Trophoblast cell (in vitro differentiated cells and primary cell): Measurements from ENCODE around the gene RPL39L.

Source experiments
- DNase-seq, 2 donors: peaks; one replicate each; pipeline ENCODE4 v3.0.0-alpha.2; 2016
- H2AFZ ChIP-seq: 2 replicates; pipeline ENCODE4 v1.6.1; 2013; ENCODE audit warnings: low read length, moderate library complexity, mild to moderate bottlenecking; ENCODE audit not compliant: insufficient read depth, poor library complexity
- H2AK5ac ChIP-seq: 2 replicates; pipeline ENCODE4 v1.6.1; 2013; ENCODE audit warnings: mild to moderate bottlenecking, low read length
- H2BK120ac ChIP-seq: 2 replicates; pipeline ENCODE4 v1.6.1; 2013; ENCODE audit warnings: low read length, mild to moderate bottlenecking, moderate library complexity; ENCODE audit not compliant: insufficient read depth, poor library complexity
- H2BK12ac ChIP-seq: 2 replicates; pipeline ENCODE4 v1.6.1; 2013; ENCODE audit warnings: mild to moderate bottlenecking, low read length, moderate library complexity
- H2BK5ac ChIP-seq: 2 replicates; pipeline ENCODE4 v1.6.1; 2013; ENCODE audit warnings: low read length, low read depth, moderate library complexity, mild to moderate bottlenecking; ENCODE audit not compliant: poor library complexity
- H3K14ac ChIP-seq: 2 replicates; pipeline ENCODE4 v1.6.1; 2013; ENCODE audit warnings: mild to moderate bottlenecking, low read length
- H3K18ac ChIP-seq: 2 replicates; pipeline ENCODE4 v1.6.1; 2013; ENCODE audit warnings: mild to moderate bottlenecking, low read length
- H3K23ac ChIP-seq: 2 replicates; pipeline ENCODE4 v1.6.1; 2013; ENCODE audit warnings: low read length
- H3K27ac ChIP-seq: 2 replicates; pipeline ENCODE4 v1.5.1; 2013; ENCODE audit warnings: low read depth, mild to moderate bottlenecking, inconsistent platforms, low read length, moderate library complexity
- H3K27me3 ChIP-seq: 2 replicates; pipeline ENCODE4 v1.6.1; 2013; ENCODE audit warnings: inconsistent platforms, mild to moderate bottlenecking, low read length, moderate library complexity; ENCODE audit not compliant: insufficient read depth
- H3K36me3 ChIP-seq, 2 experiments: 1 replicate in 1 of 2; 2 replicates in 1 of 2; pipeline ENCODE4 v1.6.1; 2013; ENCODE audit warnings: low read length in 2 of 2, mild to moderate bottlenecking in 2 of 2, moderate library complexity in 1 of 2; ENCODE audit not compliant: insufficient read depth in 2 of 2, control insufficient read depth in 1 of 2
- H3K4ac ChIP-seq: 2 replicates; pipeline ENCODE4 v1.6.1; 2013; ENCODE audit warnings: low read depth, mild to moderate bottlenecking, low read length, moderate library complexity
- H3K4me1 ChIP-seq, 2 experiments: 1 replicate in 1 of 2; 2 replicates in 1 of 2; pipeline ENCODE4 v1.6.1; 2013; ENCODE audit warnings: low read length in 2 of 2, mild to moderate bottlenecking in 2 of 2, moderate library complexity in 1 of 2; ENCODE audit not compliant: insufficient read depth in 2 of 2, control insufficient read depth in 1 of 2
- H3K4me2 ChIP-seq: 2 replicates; pipeline ENCODE4 v1.6.1; 2013; ENCODE audit warnings: inconsistent platforms, mild to moderate bottlenecking, low read length, moderate library complexity
- H3K4me3 ChIP-seq: 2 replicates; pipeline ENCODE4 v1.5.1; 2013; ENCODE audit warnings: mild to moderate bottlenecking, low read depth, low read length, inconsistent platforms
- H3K79me1 ChIP-seq: one replicate; pipeline ENCODE4 v1.6.1; 2013; ENCODE audit warnings: low read length
- H3K79me2 ChIP-seq: 2 replicates; pipeline ENCODE4 v1.6.1; 2013; ENCODE audit warnings: low read length, mild to moderate bottlenecking; ENCODE audit not compliant: control insufficient read depth, insufficient read depth, poor library complexity
- H3K9ac ChIP-seq: 2 replicates; pipeline ENCODE4 v1.6.1; 2013; ENCODE audit warnings: mild to moderate bottlenecking, low read length
- H3K9me3 ChIP-seq: 2 replicates; pipeline ENCODE4 v1.6.1; 2013; ENCODE audit warnings: low read depth, mild to moderate bottlenecking, control low read depth, inconsistent platforms, low read length; ENCODE audit not compliant: insufficient read depth
- H4K12ac ChIP-seq: 2 replicates; pipeline ENCODE4 v1.6.1; 2013; ENCODE audit warnings: low read depth, mild to moderate bottlenecking, low read length, moderate library complexity
- H4K8ac ChIP-seq: 2 replicates; pipeline ENCODE4 v1.6.1; 2013; ENCODE audit warnings: low read depth, mild to moderate bottlenecking, low read length, moderate library complexity
- H4K91ac ChIP-seq: one replicate; pipeline ENCODE4 v1.6.1; 2013; ENCODE audit warnings: low read depth, mild to moderate bottlenecking, low read length, moderate library complexity
- WGBS: extraction: QIAGEN DNeasy Blood & Tissue Kit; methylation state at CpG from one replicate; pipeline ENCODE4 v1.1.7; 2013; ENCODE audit warnings: missing lambda C conversion rate; ENCODE audit not compliant: insufficient read length, insufficient coverage; ENCODE audit errors: extremely low coverage; 5-methylcytosine and 5-hydroxymethylcytosine counted together

RPL39L gene

GRCh38 chr3:187112934-187113793, 26.1 kb downstream of the RPL39L start:
- no peak overlapping the region for H2AK5ac ChIP-seq
- H3K36me3 ChIP-seq: no peaks in the 10 kb centered on the region
- H3K4me2 ChIP-seq: no peak overlapping the region
- H3K79me1 ChIP-seq: no peaks in the 10 kb centered on the region
- no peak overlapping the region for H2BK5ac ChIP-seq
- no peak overlapping the region for H4K12ac ChIP-seq
- H3K18ac ChIP-seq: no peak overlapping the region
- no peak overlapping the region for H3K14ac ChIP-seq
- no peak overlapping the region for H3K27ac ChIP-seq
- no peak overlapping the region for H3K4ac ChIP-seq
- no peak overlapping the region for H2AFZ ChIP-seq
- DNase-seq: peak in 1 of 2 donors; percentile 64
- no peak overlapping the region for H4K8ac ChIP-seq
- no peak overlapping the region for H3K4me3 ChIP-seq
- no CpG with 5 or more reads among the region's 2 CpGs for WGBS
- H3K27me3 ChIP-seq: no peaks in the 10 kb centered on the region
- H2BK120ac ChIP-seq: no peak overlapping the region
- no peaks in the 10 kb centered on the region for H3K4me1 ChIP-seq
- no peak overlapping the region for H4K91ac ChIP-seq
- H3K9ac ChIP-seq: no peak overlapping the region
- H3K79me2 ChIP-seq: no peaks in the 10 kb centered on the region
- H3K23ac ChIP-seq: no peak overlapping the region
- no peaks in the 10 kb centered on the region for H3K9me3 ChIP-seq
- no peak overlapping the region for H2BK12ac ChIP-seq

GRCh38 chr3:187110156-187110555, 29.1 kb downstream of the RPL39L start:
- H3K4ac ChIP-seq: no peak overlapping the region
- no peak for DNase-seq
- H3K4me3 ChIP-seq: no peak overlapping the region
- H3K27me3 ChIP-seq: no peaks in the 10 kb centered on the region
- no peak overlapping the region for H2AK5ac ChIP-seq
- H2AFZ ChIP-seq: no peak overlapping the region
- H2BK120ac ChIP-seq: no peak overlapping the region
- no peaks in the 10 kb centered on the region for H3K9me3 ChIP-seq
- H3K4me1 ChIP-seq: no peaks in the 10 kb centered on the region
- no peak overlapping the region for H3K18ac ChIP-seq
- H3K27ac ChIP-seq: no peak overlapping the region
- no peak overlapping the region for H3K9ac ChIP-seq
- no peak overlapping the region for H4K91ac ChIP-seq
- WGBS: no CpG with 5 or more reads among the region's 1 CpG
- no peak overlapping the region for H2BK5ac ChIP-seq
- no peaks in the 10 kb centered on the region for H3K79me2 ChIP-seq
- no peak overlapping the region for H3K4me2 ChIP-seq
- H2BK12ac ChIP-seq: no peak overlapping the region
- H3K14ac ChIP-seq: no peak overlapping the region
- no peaks in the 10 kb centered on the region for H3K36me3 ChIP-seq
- no peaks in the 10 kb centered on the region for H3K79me1 ChIP-seq
- H4K8ac ChIP-seq: no peak overlapping the region
- no peak overlapping the region for H4K12ac ChIP-seq
- H3K23ac ChIP-seq: no peak overlapping the region

- Histone ChIP-seq H3K4me2 (no peak overlapping the region), H4K12ac (no peak overlapping the region), H3K4me1 (no peaks in the 10 kb centered on the region), H3K9me3 (no peaks in the 10 kb centered on the region), H3K36me3 (no peaks in the 10 kb centered on the region), H4K8ac (no peak overlapping the region), H3K79me1 (no peaks in the 10 kb centered on the region), H3K27me3 (no peaks in the 10 kb centered on the region), H2AFZ (no peak overlapping the region), H3K4ac (no peak overlapping the region), H2BK12ac (no peak overlapping the region), H3K9ac (no peak overlapping the region), H3K4me3 (no peak overlapping the region), H3K23ac (no peak overlapping the region), H3K18ac (no peak overlapping the region), H3K79me2 (no peaks in the 10 kb centered on the region), H2BK5ac (no peak overlapping the region), H3K14ac (no peak overlapping the region), H3K27ac (no peak overlapping the region), H2AK5ac (no peak overlapping the region), H4K91ac (no peak overlapping the region), H2BK120ac (no peak overlapping the region)
- WGBS: no CpG with 5 or more reads among the region's 3 CpGs
- no peak for DNase-seq
These were observed 31.3 kb downstream of the RPL39L start for GRCh38 chr3:187107989-187108388.

- Histone ChIP-seq H2BK5ac (no peak overlapping the region), H3K9me3 (no peaks in the 10 kb centered on the region), H3K4me1 (peaks cover 0 to 4% of the 10 kb centered on the region in 2 experiments), H3K27me3 (no peaks in the 10 kb centered on the region), H4K12ac (no peak overlapping the region), H3K4me2 (no peak overlapping the region), H2AK5ac (no peak overlapping the region), H4K8ac (no peak overlapping the region), H3K27ac (no peak overlapping the region), H2AFZ (no peak overlapping the region), H2BK12ac (no peak overlapping the region), H3K79me1 (no peaks in the 10 kb centered on the region), H3K4me3 (no peak overlapping the region), H3K79me2 (no peaks in the 10 kb centered on the region), H4K91ac (no peak overlapping the region), H3K4ac (no peak overlapping the region), H3K36me3 (no peaks in the 10 kb centered on the region), H3K23ac (no peak overlapping the region), H2BK120ac (no peak overlapping the region), H3K14ac (no peak overlapping the region), H3K18ac (no peak overlapping the region), H3K9ac (no peak overlapping the region)
- WGBS: no CpG with 5 or more reads among the region's 3 CpGs
- no peak for DNase-seq
These were observed 33.6 kb downstream of the RPL39L start for GRCh38 chr3:187105700-187106099.
